ENCODE data around the gene ACAP3.

- no peak; the same call in 1 of the 2 replicates for TF ChIP-seq CTCF (IDR thresholded peaks at IDR 0.05; ENCODE audit: low read depth, low read length)
- no peak for TF ChIP-seq EZH2phosphoT487 (IDR thresholded peaks at IDR 0.05; ENCODE audit: low read depth)
These were observed 1.6 kb downstream of the ACAP3 start for GRCh38 chr1:1306070-1306660.

Measured in OCI-LY3 (cell line).